LNCAP (cell line): ENCODE results near the gene ACSL3.

Experiments used
- TF ChIP-seq, protein P1 (sequence below): fragments of 450-650 bp; IDR thresholded peaks from 2 replicates; pipeline ENCODE4 v1.5.1; 2017; ENCODE audit warnings: mild to moderate bottlenecking

The ACSL3 gene

DNA sequence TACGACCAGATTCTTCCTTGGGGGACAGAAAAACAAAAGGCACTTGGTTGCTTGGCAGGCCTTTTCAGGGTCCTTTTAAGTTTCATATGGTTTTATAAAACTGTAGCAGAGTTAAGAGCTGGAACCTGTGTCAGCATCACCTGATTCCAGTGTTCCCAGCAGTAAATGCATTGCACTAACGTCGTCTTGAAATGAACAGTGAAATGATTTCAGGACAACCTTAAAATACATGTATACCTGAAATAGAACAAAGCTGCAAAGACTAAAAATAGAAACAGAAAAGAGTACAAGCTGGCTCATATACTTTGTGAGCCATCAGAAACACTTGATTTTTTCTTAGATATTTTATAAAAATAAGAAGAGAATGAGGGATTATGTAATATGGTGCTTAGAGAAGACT is 51.9 kb downstream of the ACSL3 start:
- TF ChIP-seq, protein P1, sequence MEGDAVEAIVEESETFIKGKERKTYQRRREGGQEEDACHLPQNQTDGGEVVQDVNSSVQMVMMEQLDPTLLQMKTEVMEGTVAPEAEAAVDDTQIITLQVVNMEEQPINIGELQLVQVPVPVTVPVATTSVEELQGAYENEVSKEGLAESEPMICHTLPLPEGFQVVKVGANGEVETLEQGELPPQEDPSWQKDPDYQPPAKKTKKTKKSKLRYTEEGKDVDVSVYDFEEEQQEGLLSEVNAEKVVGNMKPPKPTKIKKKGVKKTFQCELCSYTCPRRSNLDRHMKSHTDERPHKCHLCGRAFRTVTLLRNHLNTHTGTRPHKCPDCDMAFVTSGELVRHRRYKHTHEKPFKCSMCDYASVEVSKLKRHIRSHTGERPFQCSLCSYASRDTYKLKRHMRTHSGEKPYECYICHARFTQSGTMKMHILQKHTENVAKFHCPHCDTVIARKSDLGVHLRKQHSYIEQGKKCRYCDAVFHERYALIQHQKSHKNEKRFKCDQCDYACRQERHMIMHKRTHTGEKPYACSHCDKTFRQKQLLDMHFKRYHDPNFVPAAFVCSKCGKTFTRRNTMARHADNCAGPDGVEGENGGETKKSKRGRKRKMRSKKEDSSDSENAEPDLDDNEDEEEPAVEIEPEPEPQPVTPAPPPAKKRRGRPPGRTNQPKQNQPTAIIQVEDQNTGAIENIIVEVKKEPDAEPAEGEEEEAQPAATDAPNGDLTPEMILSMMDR, result no peak

DNA sequence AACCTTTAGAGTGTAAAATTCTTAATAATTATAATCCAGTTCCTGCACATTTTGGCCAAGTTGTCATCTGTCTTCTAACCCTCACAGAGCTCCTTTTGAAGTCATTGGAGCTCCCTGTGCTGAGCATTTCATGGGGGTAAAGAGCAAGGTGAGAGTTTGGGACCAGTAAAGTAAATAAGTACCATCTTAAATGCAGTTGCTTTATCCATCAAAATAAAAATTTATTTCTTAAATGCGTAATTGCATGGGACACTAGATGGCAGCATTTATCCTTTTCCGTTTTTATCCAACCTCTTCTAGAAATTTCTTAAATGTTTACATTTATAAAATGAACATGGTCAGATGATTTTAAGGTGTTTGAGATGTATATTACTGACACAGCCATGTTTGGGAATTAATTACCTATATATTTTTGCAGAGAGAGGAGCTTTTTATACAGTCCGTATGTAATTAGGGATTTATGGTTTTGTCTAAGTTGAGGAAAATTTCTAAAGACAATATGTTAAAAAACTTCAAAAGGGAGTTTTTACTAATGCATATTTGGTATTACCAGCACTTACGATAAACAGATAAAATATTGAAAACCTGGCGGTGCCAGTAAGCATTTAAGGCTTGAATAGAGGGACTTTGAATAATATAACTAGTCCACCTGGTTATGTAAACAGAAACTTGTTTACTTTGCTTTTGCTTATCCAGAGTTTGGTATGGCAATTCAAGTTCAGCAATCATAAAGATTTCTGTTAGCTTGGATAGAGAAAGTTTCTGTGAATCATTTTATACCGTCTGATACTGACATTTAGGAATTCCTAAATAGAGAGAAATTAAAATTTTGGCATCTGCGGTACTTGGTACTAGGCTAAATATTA is 54.5 kb downstream of the ACSL3 start:
- TF ChIP-seq, protein P1, result peak; percentile 62

DNA sequence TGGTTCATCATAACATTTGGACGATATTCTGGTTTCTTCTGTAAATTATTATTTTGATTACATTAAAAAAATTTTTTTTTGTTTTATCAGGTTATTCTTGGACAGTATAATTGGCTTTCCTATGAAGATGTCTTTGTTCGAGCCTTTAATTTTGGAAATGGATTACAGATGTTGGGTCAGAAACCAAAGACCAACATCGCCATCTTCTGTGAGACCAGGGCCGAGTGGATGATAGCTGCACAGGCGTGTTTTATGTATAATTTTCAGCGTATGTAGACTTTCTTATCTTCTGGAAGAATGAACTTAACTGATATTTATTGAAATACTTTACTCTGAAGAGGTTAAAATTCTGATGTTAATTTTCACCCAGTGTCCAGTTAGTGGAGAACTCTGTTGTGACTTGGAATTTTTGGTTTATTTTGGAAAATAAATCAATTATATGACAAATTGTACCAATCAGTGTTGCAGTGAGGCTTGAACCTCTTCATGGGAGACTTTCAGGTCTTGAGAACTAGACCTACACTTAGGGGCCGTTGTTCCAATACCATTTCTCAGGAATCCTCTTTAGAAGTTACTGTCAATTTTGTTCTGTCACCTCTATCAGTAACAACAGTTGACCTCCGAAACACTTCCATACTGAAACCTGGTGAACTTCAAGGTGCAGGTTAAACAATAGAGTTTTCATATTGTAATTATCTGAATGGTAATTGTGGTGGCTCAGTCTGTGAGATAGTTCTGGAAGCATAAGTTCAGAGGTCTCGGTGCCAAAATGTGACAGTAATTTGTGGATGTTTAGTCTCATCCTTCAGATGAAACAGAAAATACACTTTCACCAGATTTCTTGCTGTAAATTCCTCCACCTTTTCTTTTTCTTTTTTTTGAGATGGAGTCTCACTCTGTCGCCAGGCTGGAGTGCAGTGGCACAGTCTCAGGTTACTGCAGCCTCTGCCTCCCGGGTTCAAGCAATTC is 55.7 kb downstream of the ACSL3 start:
- TF ChIP-seq, protein P1, result no peak

DNA sequence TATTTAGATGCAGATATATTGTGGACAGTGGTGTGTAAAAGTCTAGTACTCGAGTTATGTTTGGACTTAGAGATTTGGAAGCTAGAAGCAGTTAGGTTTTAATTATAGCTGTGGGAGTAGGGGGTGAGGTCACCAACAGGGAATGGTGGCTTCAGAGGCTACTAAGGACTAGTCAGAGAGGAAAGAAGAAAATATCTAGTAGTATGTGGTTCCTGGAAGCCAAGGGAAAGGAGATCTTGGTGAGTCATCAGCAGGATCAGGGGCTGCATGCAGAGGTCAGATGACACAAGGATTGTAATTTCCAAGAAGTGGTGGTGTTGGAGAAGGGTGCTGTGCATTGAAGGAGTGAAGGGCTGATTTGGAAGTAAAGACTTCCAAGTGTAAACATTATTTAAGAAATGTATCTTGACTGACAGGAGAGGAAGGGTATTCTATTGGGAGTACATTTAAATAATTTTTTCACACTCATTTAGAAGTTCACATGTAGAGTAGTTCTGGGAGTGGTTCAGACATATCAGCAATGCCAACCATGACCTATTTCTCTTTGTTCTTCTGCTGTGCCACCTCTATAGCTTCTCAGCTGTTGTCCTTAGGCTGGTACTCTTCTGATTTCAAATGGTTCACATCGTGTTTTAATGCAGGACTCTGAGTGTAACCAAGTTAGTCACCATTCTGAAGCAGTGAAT is 59.1 kb downstream of the ACSL3 start:
- TF ChIP-seq, protein P1, result no peak

DNA sequence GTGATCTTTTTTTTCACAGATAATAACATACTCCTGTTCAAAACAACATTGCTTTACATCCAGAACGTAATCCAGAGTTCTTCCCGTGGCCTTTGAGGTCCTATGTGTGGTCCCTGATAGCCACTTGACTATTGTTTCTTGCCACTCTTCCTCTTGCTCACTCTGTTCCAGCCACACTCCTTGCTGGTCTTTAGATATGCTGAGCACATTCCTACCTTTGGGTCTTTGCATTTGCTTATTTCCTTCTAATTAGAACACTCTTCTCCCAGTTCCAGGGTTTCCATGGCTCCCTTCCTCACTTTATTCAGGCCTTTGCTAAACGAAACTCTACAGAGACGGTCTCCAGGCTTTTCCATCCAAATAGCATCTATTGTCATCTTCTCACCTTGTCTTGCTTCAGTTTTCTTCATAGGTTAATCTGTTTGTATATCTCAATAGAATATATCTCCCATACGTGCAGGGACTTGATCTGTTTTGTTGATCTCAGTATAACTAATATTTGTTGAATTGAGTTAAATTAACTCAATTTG is 59.9 kb downstream of the ACSL3 start:
- TF ChIP-seq, protein P1, result no peak

DNA sequence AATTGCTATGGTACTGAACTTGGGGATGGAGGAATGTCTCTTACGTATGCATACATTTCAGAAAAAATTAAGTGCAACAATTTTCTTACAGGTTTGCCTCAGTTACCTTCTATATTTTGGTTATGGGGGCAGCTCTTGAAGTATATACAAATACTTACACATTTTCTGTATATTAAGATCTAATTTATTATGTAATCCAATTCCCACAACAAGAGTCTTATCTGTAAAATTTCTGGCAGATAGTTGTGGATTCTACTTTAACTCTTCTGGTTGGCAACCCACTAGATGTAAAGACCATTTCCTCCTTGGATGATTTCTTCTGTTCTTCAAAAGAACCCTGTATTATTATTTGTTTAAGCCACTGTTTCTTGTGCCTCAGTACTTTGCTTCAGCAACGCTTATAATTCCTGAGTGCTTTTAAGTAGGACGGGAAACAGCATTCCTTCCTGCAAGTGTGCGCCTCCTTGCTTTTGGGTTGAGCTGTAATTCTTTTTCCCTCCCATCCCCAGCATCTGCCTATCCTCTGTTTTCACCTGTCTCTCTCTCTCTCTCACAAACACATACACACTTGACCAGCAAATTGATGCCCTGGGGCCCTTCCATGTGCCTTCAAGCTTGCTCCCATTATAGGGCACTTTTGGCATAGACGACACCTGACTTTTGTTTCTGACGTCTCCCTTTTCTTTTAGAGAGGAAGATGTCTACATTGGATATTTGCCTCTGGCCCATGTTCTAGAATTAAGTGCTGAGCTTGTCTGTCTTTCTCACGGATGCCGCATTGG is 61.4 kb downstream of the ACSL3 start:
- TF ChIP-seq, protein P1, result no peak
